ENCODE measurements around the gene SLC40A1.

GRCh38 chr2:189556526-189556925, 24.1 kb downstream of the SLC40A1 start:
- TF ChIP-seq SIN3A (IDR thresholded peaks at IDR 0.05; ENCODE audit: borderline replicate concordance, insufficient read depth, low read length), result no peak
- no peak for TF ChIP-seq REST (IDR thresholded peaks at IDR 0.05; ENCODE audit: insufficient read depth in 1 of 2, low read depth in 2 of 2, low read length in 2 of 2)
- no peak for TF ChIP-seq POLR2AphosphoS5 (IDR thresholded peaks at IDR 0.05; ENCODE audit: low read depth, low read length)
